Uterine smooth muscle cell (primary cell): Measurements from ENCODE around the gene TBPL2. TPM values are rescaled to one million over a fixed set of nuclear protein-coding genes. Genes with fewer than 3 reads are reported as not detected.

ENCODE experiments used
- total RNA-seq: library from RNA; depleted of rRNA; stranded (reverse); fragments of >200 nt; gene quantifications from 2 replicates; pipeline ENCODE4 v1.2.3, GENCODE V29; 2014

TBPL2 gene
- not detected in 2 replicates for total RNA-seq

DNA sequence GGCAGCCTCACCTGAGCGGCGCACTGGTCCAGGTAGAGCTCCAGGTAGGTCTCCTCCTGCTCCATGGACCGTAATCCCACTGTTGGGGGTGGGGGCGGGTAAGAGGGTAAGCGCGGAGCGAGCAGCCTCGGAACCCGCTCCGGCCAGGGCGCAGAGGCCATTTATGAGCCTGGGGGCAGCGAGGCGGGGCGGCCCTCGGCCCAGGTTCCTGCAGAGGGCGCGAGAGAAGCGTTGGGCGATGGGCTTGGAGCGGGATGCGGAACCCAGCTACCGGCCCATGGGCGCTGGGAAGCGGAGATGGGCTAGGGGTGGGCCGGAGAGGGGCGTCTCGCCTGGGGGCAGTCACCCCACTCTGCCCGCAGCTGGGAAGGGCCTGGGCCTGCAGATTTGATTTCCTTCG, at the start of gene TBPL2:
Gene TBPL2, minus strand, starts transcription at position 232 of the 400 bp plus-strand sequence. Its CDS starts 167 bp downstream, at position 65.

DNA sequence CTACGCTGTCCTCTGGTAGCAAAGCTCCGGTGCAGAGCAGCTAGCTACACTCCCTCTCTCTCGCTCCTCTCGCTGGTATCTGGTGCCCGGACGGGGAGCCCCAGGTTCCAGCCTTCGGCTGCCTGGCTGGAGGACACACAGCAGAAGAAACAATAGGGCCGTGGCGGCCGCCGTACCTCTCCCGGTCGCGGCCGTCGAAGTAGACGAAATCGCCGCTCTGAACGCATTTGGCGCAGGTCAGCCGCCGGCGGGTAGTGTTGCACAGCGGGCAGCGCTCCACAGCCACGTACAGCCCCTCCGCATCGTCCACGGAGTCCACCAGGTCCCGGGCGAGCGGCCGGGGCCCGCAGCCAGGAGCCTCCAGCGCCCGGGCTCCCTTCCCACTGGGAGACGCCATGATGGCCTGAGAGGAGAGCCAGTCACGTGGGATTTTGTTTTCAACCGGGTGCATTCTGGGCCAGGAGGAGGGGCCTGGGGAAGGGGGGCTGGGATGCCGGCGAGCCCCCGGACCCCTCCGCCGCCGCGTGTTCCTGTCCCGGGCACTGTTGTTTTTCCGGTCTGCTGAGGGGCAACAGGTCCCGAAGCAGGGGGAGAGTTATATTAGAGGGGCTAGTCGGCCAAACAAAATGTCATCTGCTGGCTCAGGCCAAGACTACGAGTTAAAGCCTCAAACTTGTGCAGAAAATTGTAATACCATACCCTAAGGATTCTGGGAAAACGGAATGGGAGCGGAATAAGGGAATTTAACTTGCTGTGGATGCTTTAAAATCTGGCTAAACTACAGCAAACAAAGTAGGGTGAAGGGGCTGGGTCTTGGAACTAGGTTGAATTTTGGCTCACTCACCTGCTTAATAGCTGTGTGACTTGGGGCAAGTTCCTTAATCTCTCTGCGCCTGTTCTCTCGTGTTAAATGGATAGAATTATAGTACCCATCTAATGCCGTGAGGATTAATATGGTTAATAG, 28.7 kb downstream of the TBPL2 start, which contains the start of gene ATG14:
Gene ATG14, minus strand, starts transcription at position 405 of the 964 bp plus-strand sequence. Its CDS starts 8 bp downstream, at position 397.

Other genes with a start within 250 kb of the TBPL2 start
- 22.9 and 112 TPM in 2 replicates for gene DLGAP5, start 249.0 kb downstream of the TBPL2 start, total RNA-seq
- 34.2 and 37.2 TPM in 2 replicates for gene FBXO34, start 169.2 kb downstream of the TBPL2 start, total RNA-seq
- 19.7 and 26.5 TPM in 2 replicates for gene ATG14, start 28.8 kb downstream of the TBPL2 start, total RNA-seq
- 229 and 247 TPM in 2 replicates for gene KTN1, start 139.6 kb upstream of the TBPL2 start, total RNA-seq